K562 (cell line): ENCODE results near the gene FOXD3. TPM values are rescaled to one million over a fixed set of nuclear protein-coding genes. Genes with fewer than 3 reads are reported as not detected.

Experiments
- CBFA2T3 ChIP-seq: fragments of 450-650 bp; IDR thresholded peaks from 2 replicates; pipeline ENCODE4 v1.6.1; 2017
- CSDE1 ChIP-seq, 2 experiments: fragments of 450-650 bp; IDR thresholded peaks; 2 replicates each; pipeline ENCODE4 v1.6.1; 2016; ENCODE audit warnings: mild to moderate bottlenecking in 1 of 2
- ESRRB ChIP-seq: fragments of 250-450 bp; sonication (Bioruptor Pico); IDR thresholded peaks from 2 replicates; pipeline ENCODE4 v1.5.0; 2020; ENCODE audit warnings: mild to moderate bottlenecking, moderate library complexity, borderline replicate concordance
- EZH2 ChIP-seq: IDR thresholded peaks from 2 replicates; pipeline ENCODE4 v1.6.1; 2012; ENCODE audit warnings: low read depth, mild to moderate bottlenecking, inconsistent platforms, low read length, borderline replicate concordance
- FOXK1 ChIP-seq: sonication (generic); formaldehyde crosslinking; IDR thresholded peaks from 2 replicates; pipeline ENCODE4 v1.8.0; 2022; ENCODE audit warnings: missing genetic modification reagents, mild to moderate bottlenecking, borderline replicate concordance
- ILF3 ChIP-seq: fragments of 450-650 bp; IDR thresholded peaks from 2 replicates; pipeline ENCODE4 v1.6.1; 2018; ENCODE audit warnings: antibody characterized with exemption, mild to moderate bottlenecking, moderate library complexity, borderline replicate concordance
- MTA3 ChIP-seq: fragments of 450-650 bp; formaldehyde crosslinking; IDR thresholded peaks from 2 replicates; pipeline ENCODE4 v1.6.1; 2017; ENCODE audit warnings: mild to moderate bottlenecking, borderline replicate concordance
- MTF1 ChIP-seq: fragments of 250-450 bp; sonication (Bioruptor Pico); IDR thresholded peaks from 2 replicates; pipeline ENCODE4 v1.9.0; 2021; ENCODE audit warnings: moderate library complexity, mild to moderate bottlenecking, inconsistent platforms, borderline replicate concordance
- SP1 ChIP-seq: sonication (generic); formaldehyde crosslinking; IDR thresholded peaks from 2 replicates; pipeline ENCODE4 v1.8.1; 2022; ENCODE audit warnings: mild to moderate bottlenecking, missing genetic modification reagents
- SRSF1 ChIP-seq: fragments of 200-400 bp; formaldehyde crosslinking; IDR thresholded peaks from 2 replicates; pipeline ENCODE4 v1.6.1; 2017; ENCODE audit warnings: mild to moderate bottlenecking, low read depth, low read length, moderate library complexity
- SRSF9 ChIP-seq: fragments of 200-400 bp; formaldehyde crosslinking; IDR thresholded peaks from 2 replicates; pipeline ENCODE4 v1.6.1; 2017; ENCODE audit warnings: low read depth, low read length, borderline replicate concordance
- polyA plus RNA-seq, 8 experiments: library from polyadenylated mRNA; depleted of rRNA in 4 of 8; stranded (reverse) in 5 of 8; unstranded in 3 of 8; fragments of >200 nt; fragmentation: Nextera tagmentation in 2 of 8; fragmentation: Illumina TruSeq in 1 of 8; extraction: Ambion mirVana in 2 of 8; extraction: Trizol in 1 of 8; gene quantifications; 2 replicates each; pipeline versions ENCODE4 v1.2.1 to v1.2.3, GENCODE V29; 2011 to 2014; ENCODE audit warnings: inconsistent platforms in 1 of 8, missing spikeins in 1 of 8
- total RNA-seq, 7 experiments: library from RNA; depleted of rRNA in 6 of 7; stranded (reverse); fragments of >200 nt in 6 of 7; fragmentation: Illumina TruSeq in 2 of 7; extraction: Trizol in 2 of 7; gene quantifications; 2 replicates each; pipeline versions ENCODE4 v1.2.1 to v1.2.3, GENCODE V29; 2011 to 2021; ENCODE audit warnings: low replicate concordance in 1 of 7
- TF ChIP-seq, protein P1 (sequence below): fragments of 200-600 bp; sonication (generic); IDR thresholded peaks from one replicate; pipeline ENCODE4 v1.6.1; 2012; ENCODE audit warnings: mild to moderate bottlenecking, low read depth, low read length, inconsistent platforms
- TF ChIP-seq, protein P2 (sequence below): IDR thresholded peaks from 2 replicates; pipeline ENCODE4 v1.6.1; 2011; ENCODE audit not compliant: insufficient read length; ENCODE audit errors: extremely low read depth
- TF ChIP-seq, protein P3 (sequence below), 3 experiments: fragments of 200-800 bp in 1 of 3; sonication (Bioruptor generic) in 1 of 3; sonication (generic) in 1 of 3; formaldehyde crosslinking in 1 of 3; IDR thresholded peaks; 2 replicates each; pipeline versions ENCODE4 v1.6.1 to v1.8.0; 2016 to 2022; ENCODE audit warnings: mild to moderate bottlenecking in 2 of 3, missing compliant biosample characterization in 2 of 3, missing genetic modification characterization in 2 of 3, missing genetic modification reagents in 1 of 3

The FOXD3 gene
- total and polyA plus RNA-seq, 9 of the 15 experiments (the other 6 are each of a cell fraction or from before 2014, with no cell fraction given): 0.06 to 0.45 (median 0.10) TPM; not detected in 2

DNA sequence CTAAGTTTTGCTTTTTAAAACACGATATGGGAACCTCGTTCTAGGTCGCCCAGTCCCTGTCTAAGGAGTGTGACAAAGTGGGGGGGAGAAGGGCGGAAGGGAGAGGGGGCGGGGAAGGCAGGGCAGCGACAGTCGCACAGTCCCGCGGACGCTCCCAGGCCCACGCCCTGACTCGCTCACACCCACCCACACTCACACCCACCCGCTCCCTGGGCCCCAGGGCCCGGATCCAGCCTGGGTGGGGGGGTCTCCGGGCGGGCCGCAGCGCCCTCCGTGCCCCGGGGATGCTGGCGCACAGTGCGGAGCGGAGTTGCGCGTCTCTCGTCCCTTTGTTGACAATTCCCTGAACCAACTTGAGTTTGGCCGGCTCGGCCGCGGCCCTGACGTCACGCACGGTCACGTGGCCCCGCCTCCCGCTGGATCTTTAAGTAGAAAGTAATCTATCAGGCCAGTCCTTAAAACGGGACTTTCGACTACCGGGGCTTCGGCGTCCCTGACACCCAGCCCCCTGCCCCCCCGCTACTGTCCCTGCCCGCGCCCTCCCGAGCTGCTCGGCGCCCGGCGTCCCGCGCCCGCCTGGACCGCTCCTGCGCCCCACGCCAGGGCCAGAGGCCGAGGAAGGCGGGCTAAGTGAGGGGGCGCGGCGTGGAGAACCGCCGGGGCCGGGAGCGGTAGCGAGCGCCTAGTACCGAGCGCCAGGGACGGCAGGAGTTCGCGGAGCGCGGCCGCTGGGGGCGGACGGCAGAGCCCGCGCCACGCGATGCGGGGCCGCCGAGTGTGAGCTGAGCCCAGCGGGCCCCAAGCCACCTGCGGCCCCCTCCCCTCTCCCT is at the start of gene FOXD3 (continued):
- TF ChIP-seq, protein P1, sequence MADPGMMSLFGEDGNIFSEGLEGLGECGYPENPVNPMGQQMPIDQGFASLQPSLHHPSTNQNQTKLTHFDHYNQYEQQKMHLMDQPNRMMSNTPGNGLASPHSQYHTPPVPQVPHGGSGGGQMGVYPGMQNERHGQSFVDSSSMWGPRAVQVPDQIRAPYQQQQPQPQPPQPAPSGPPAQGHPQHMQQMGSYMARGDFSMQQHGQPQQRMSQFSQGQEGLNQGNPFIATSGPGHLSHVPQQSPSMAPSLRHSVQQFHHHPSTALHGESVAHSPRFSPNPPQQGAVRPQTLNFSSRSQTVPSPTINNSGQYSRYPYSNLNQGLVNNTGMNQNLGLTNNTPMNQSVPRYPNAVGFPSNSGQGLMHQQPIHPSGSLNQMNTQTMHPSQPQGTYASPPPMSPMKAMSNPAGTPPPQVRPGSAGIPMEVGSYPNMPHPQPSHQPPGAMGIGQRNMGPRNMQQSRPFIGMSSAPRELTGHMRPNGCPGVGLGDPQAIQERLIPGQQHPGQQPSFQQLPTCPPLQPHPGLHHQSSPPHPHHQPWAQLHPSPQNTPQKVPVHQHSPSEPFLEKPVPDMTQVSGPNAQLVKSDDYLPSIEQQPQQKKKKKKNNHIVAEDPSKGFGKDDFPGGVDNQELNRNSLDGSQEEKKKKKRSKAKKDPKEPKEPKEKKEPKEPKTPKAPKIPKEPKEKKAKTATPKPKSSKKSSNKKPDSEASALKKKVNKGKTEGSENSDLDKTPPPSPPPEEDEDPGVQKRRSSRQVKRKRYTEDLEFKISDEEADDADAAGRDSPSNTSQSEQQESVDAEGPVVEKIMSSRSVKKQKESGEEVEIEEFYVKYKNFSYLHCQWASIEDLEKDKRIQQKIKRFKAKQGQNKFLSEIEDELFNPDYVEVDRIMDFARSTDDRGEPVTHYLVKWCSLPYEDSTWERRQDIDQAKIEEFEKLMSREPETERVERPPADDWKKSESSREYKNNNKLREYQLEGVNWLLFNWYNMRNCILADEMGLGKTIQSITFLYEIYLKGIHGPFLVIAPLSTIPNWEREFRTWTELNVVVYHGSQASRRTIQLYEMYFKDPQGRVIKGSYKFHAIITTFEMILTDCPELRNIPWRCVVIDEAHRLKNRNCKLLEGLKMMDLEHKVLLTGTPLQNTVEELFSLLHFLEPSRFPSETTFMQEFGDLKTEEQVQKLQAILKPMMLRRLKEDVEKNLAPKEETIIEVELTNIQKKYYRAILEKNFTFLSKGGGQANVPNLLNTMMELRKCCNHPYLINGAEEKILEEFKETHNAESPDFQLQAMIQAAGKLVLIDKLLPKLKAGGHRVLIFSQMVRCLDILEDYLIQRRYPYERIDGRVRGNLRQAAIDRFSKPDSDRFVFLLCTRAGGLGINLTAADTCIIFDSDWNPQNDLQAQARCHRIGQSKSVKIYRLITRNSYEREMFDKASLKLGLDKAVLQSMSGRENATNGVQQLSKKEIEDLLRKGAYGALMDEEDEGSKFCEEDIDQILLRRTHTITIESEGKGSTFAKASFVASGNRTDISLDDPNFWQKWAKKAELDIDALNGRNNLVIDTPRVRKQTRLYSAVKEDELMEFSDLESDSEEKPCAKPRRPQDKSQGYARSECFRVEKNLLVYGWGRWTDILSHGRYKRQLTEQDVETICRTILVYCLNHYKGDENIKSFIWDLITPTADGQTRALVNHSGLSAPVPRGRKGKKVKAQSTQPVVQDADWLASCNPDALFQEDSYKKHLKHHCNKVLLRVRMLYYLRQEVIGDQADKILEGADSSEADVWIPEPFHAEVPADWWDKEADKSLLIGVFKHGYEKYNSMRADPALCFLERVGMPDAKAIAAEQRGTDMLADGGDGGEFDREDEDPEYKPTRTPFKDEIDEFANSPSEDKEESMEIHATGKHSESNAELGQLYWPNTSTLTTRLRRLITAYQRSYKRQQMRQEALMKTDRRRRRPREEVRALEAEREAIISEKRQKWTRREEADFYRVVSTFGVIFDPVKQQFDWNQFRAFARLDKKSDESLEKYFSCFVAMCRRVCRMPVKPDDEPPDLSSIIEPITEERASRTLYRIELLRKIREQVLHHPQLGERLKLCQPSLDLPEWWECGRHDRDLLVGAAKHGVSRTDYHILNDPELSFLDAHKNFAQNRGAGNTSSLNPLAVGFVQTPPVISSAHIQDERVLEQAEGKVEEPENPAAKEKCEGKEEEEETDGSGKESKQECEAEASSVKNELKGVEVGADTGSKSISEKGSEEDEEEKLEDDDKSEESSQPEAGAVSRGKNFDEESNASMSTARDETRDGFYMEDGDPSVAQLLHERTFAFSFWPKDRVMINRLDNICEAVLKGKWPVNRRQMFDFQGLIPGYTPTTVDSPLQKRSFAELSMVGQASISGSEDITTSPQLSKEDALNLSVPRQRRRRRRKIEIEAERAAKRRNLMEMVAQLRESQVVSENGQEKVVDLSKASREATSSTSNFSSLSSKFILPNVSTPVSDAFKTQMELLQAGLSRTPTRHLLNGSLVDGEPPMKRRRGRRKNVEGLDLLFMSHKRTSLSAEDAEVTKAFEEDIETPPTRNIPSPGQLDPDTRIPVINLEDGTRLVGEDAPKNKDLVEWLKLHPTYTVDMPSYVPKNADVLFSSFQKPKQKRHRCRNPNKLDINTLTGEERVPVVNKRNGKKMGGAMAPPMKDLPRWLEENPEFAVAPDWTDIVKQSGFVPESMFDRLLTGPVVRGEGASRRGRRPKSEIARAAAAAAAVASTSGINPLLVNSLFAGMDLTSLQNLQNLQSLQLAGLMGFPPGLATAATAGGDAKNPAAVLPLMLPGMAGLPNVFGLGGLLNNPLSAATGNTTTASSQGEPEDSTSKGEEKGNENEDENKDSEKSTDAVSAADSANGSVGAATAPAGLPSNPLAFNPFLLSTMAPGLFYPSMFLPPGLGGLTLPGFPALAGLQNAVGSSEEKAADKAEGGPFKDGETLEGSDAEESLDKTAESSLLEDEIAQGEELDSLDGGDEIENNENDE: no peak
- TF ChIP-seq, protein P2, sequence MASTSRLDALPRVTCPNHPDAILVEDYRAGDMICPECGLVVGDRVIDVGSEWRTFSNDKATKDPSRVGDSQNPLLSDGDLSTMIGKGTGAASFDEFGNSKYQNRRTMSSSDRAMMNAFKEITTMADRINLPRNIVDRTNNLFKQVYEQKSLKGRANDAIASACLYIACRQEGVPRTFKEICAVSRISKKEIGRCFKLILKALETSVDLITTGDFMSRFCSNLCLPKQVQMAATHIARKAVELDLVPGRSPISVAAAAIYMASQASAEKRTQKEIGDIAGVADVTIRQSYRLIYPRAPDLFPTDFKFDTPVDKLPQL: no peak
- TF ChIP-seq SRSF9: no peak
- TF ChIP-seq EZH2: no peak
- no peak for TF ChIP-seq ESRRB (CRISPR knock-in tag)
- TF ChIP-seq CSDE1 (IDR thresholded peaks at IDR 0.05): no peak
- TF ChIP-seq MTA3: no peak; the same call in 1 of the 2 replicates
- TF ChIP-seq SRSF1: no peak
- peak; percentile 56; the same call in 1 of the 2 replicates for TF ChIP-seq FOXK1 (CRISPR knock-in tag)
- no peak for TF ChIP-seq ILF3
- TF ChIP-seq, protein P3, sequence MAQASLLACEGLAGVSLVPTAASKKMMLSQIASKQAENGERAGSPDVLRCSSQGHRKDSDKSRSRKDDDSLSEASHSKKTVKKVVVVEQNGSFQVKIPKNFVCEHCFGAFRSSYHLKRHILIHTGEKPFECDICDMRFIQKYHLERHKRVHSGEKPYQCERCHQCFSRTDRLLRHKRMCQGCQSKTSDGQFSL (CRISPR knock-in tag; IDR thresholded peaks at IDR 0.05): peak; percentile 92
- TF ChIP-seq, protein P3 (tag; IDR thresholded peaks at IDR 0.05): peak in 1 of 2 experiments; percentile 43; a peak in 1 of 4 replicates
- TF ChIP-seq SP1 (CRISPR knock-in tag): no peak
- no peak for TF ChIP-seq MTF1 (CRISPR knock-in tag)
- TF ChIP-seq CBFA2T3: no peak
